IMR-90 (cell line): ENCODE data around the gene LCE2B. TPM values are rescaled to one million over a fixed set of nuclear protein-coding genes. Genes with fewer than 3 reads are reported as not detected.

Experiments
- ATAC-seq: fragments of 200-7000 bp; cut with Tn5 transposase; 2 replicates; pipeline ENCODE4 v1.9.1; 2020; ENCODE audit warnings: low read depth, mild to moderate bottlenecking, moderate library complexity
- BruUV-seq: library from RNA; stranded (reverse); fragments of 400-500 nt; replicated peaks from 2 replicates; lab custom pipeline; 2021; lab: Mats Ljungman, UMichigan
- CTCF ChIA-PET: fragments of 300-600 bp; formaldehyde crosslinking; extraction: SDS; loops from one replicate; lab custom pipeline; 2021; ENCODE audit warnings: antibody characterized with exemption; lab: Yijun Ruan, JAX
- POLR2A ChIA-PET: fragments of 300-600 bp; sonication (Branson Sonifier 250); formaldehyde crosslinking; loops from one replicate; lab custom pipeline; 2022; ENCODE audit warnings: antibody characterized with exemption; ENCODE audit not compliant: unreplicated experiment; lab: Charles Lee
- DNase-seq: peaks from one replicate; pipeline ENCODE4 v3.0.0; 2013
- H2AFZ ChIP-seq: replicated peaks from 2 replicates; pipeline ENCODE3; 2013; ENCODE audit warnings: low read length, mild to moderate bottlenecking; ENCODE audit not compliant: poor library complexity
- H2AK5ac ChIP-seq: 2 replicates; pipeline ENCODE4 v1.6.1; 2013; ENCODE audit warnings: low read depth, low read length, inconsistent platforms
- H2AK9ac ChIP-seq: replicated peaks from 2 replicates; pipeline ENCODE3; 2013; ENCODE audit warnings: mild to moderate bottlenecking, low read depth, low read length, moderate library complexity; ENCODE audit not compliant: poor library complexity
- H2BK120ac ChIP-seq: 2 replicates; pipeline ENCODE4 v1.6.1; 2013; ENCODE audit warnings: low read depth, low read length, inconsistent platforms
- H2BK15ac ChIP-seq: 3 replicates; pipeline ENCODE4 v1.6.1; 2013; ENCODE audit warnings: low read depth, low read length, inconsistent platforms
- H2BK20ac ChIP-seq: 2 replicates; pipeline ENCODE4 v1.6.1; 2013; ENCODE audit warnings: low read depth, mild to moderate bottlenecking, inconsistent platforms, low read length, moderate library complexity
- H2BK5ac ChIP-seq: 2 replicates; pipeline ENCODE4 v1.6.1; 2013; ENCODE audit warnings: mild to moderate bottlenecking, low read depth, low read length, inconsistent platforms; ENCODE audit not compliant: poor library complexity, severe bottlenecking
- H3K14ac ChIP-seq: replicated peaks from 2 replicates; pipeline ENCODE4 v1.6.1; 2013; ENCODE audit warnings: low read depth, low read length, inconsistent platforms
- H3K18ac ChIP-seq: 2 replicates; pipeline ENCODE4 v1.6.1; 2013; ENCODE audit warnings: low read depth, low read length, control low read depth
- H3K23ac ChIP-seq: 2 replicates; pipeline ENCODE4 v1.6.1; 2013; ENCODE audit warnings: low read depth, low read length, inconsistent platforms
- H3K27ac ChIP-seq: 2 replicates; pipeline ENCODE4 v1.5.1; 2013; ENCODE audit warnings: mild to moderate bottlenecking, control low read depth, low read length; ENCODE audit not compliant: insufficient read depth
- H3K27me3 ChIP-seq: 2 replicates; pipeline ENCODE4 v1.6.1; 2013; ENCODE audit warnings: low read length; ENCODE audit not compliant: control insufficient read depth, insufficient read depth
- H3K36me3 ChIP-seq: 2 replicates; pipeline ENCODE4 v1.6.1; 2013; ENCODE audit warnings: low read length, mixed read lengths; ENCODE audit not compliant: control insufficient read depth, insufficient read depth
- H3K4ac ChIP-seq: 2 replicates; pipeline ENCODE4 v1.6.1; 2013; ENCODE audit warnings: low read depth, low read length, inconsistent platforms
- H3K4me1 ChIP-seq: 2 replicates; pipeline ENCODE4 v1.6.1; 2013; ENCODE audit warnings: low read length, mixed read lengths; ENCODE audit not compliant: control insufficient read depth, insufficient read depth
- H3K4me2 ChIP-seq: 2 replicates; pipeline ENCODE4 v1.6.1; 2013; ENCODE audit warnings: low read depth, mild to moderate bottlenecking, control low read depth, low read length, moderate library complexity
- H3K4me3 ChIP-seq: 2 replicates; pipeline ENCODE4 v1.5.1; 2013; ENCODE audit warnings: low read depth, mild to moderate bottlenecking, control low read depth, low read length, moderate library complexity; ENCODE audit not compliant: insufficient read depth
- H3K56ac ChIP-seq: 2 replicates; pipeline ENCODE4 v1.6.1; 2013; ENCODE audit warnings: low read length, inconsistent platforms; ENCODE audit not compliant: insufficient read depth; ENCODE audit errors: extremely low read depth
- H3K79me1 ChIP-seq, 2 experiments: 2 replicates each; pipeline ENCODE4 v1.6.1; 2013; ENCODE audit warnings: low read length in 2 of 2, inconsistent platforms in 1 of 2, low read depth in 1 of 2
- H3K9ac ChIP-seq: 2 replicates; pipeline ENCODE4 v1.6.1; 2013; ENCODE audit warnings: low read depth, low read length, control low read depth
- H3K9me1 ChIP-seq: 2 replicates; pipeline ENCODE4 v1.6.1; 2013; ENCODE audit warnings: low read length, inconsistent platforms; ENCODE audit not compliant: insufficient read depth
- H3K9me3 ChIP-seq: 2 replicates; pipeline ENCODE4 v1.6.1; 2013; ENCODE audit warnings: low read length; ENCODE audit not compliant: control insufficient read depth, insufficient read depth
- H4K20me1 ChIP-seq: 2 replicates; pipeline ENCODE4 v1.6.1; 2013; ENCODE audit warnings: low read length, inconsistent platforms; ENCODE audit not compliant: insufficient read depth
- H4K5ac ChIP-seq: 2 replicates; pipeline ENCODE4 v1.6.1; 2013; ENCODE audit warnings: mild to moderate bottlenecking, low read depth, low read length, control low read depth
- H4K8ac ChIP-seq, 2 experiments: 2 replicates each; pipeline ENCODE4 v1.6.1; 2013; ENCODE audit warnings: low read depth in 2 of 2, low read length in 2 of 2, control low read depth in 1 of 2, inconsistent platforms in 1 of 2
- H4K91ac ChIP-seq: 2 replicates; pipeline ENCODE4 v1.6.1; 2013; ENCODE audit warnings: low read depth, low read length, inconsistent platforms; ENCODE audit not compliant: insufficient read depth
- BHLHE40 ChIP-seq: fragments of 150-350 bp; IDR thresholded peaks from 2 replicates; pipeline ENCODE4 v1.6.1; 2016; ENCODE audit warnings: mild to moderate bottlenecking, low read depth, low read length
- CEBPB ChIP-seq: IDR thresholded peaks from 2 replicates; pipeline ENCODE4 v1.6.1; 2012; ENCODE audit warnings: low read depth, low read length, improper control_type of control experiment
- CHD1 ChIP-seq: IDR thresholded peaks from 2 replicates; pipeline ENCODE4 v1.6.1; 2012; ENCODE audit warnings: low read depth, low read length, improper control_type of control experiment
- FOS ChIP-seq: fragments of 150-350 bp; IDR thresholded peaks from 2 replicates; pipeline ENCODE4 v1.6.1; 2016; ENCODE audit warnings: low read depth, low read length
- MAFK ChIP-seq: IDR thresholded peaks from 2 replicates; pipeline ENCODE4 v1.6.1; 2012; ENCODE audit warnings: low read depth, low read length, improper control_type of control experiment
- MAZ ChIP-seq: IDR thresholded peaks from 2 replicates; pipeline ENCODE4 v1.6.1; 2012; ENCODE audit warnings: low read depth, mild to moderate bottlenecking, low read length, improper control_type of control experiment, moderate library complexity, borderline replicate concordance
- MXI1 ChIP-seq: IDR thresholded peaks from 2 replicates; pipeline ENCODE4 v1.6.1; 2012; ENCODE audit warnings: low read depth, mild to moderate bottlenecking, low read length, moderate library complexity, borderline replicate concordance
- NFE2L2 ChIP-seq: fragments of 150-350 bp; IDR thresholded peaks from 2 replicates; pipeline ENCODE4 v1.6.1; 2016; ENCODE audit warnings: low read depth, mild to moderate bottlenecking, low read length
- RAD21 ChIP-seq: IDR thresholded peaks from 2 replicates; pipeline ENCODE4 v1.6.1; 2012; ENCODE audit warnings: low read length, improper control_type of control experiment
- RCOR1 ChIP-seq: IDR thresholded peaks from 2 replicates; pipeline ENCODE4 v1.6.1; 2012; ENCODE audit warnings: mild to moderate bottlenecking, low read length, improper control_type of control experiment; ENCODE audit not compliant: insufficient replicate concordance
- RFX5 ChIP-seq: IDR thresholded peaks from 2 replicates; pipeline ENCODE4 v1.8.0; 2012; ENCODE audit warnings: low read depth, mild to moderate bottlenecking, low read length, moderate library complexity
- SMC3 ChIP-seq: fragments of 150-350 bp; IDR thresholded peaks from 2 replicates; pipeline ENCODE4 v1.6.1; 2016; ENCODE audit warnings: low read depth, mild to moderate bottlenecking, antibody characterized with exemption, low read length, moderate library complexity
- WGBS, 2 experiments: methylation state at CpG; one replicate each; pipeline versions ENCODE4 v1.1.5 to v1.1.7; 2013; ENCODE audit warnings: missing lambda C conversion rate in 2 of 2; ENCODE audit not compliant: insufficient read length in 1 of 2; ENCODE audit errors: extremely low coverage in 2 of 2; 5-methylcytosine and 5-hydroxymethylcytosine counted together
- dilution Hi-C: fragments of 300-500 bp; cut with HindIII; formaldehyde crosslinking; loops from one replicate; pipeline ENCODE4 v1.14.3; 2018; ENCODE audit warnings: low sequenced_read_pairs; ENCODE audit not compliant: unreplicated experiment
- in situ Hi-C: fragments of 300-500 bp; cut with MboI; formaldehyde crosslinking; loops from 3 replicates; pipeline ENCODE4 v1.14.3; 2019; ENCODE audit warnings: low sequenced_read_pairs, inconsistent platforms, mixed read lengths
- intact Hi-C: fragments of 100-400 bp; cut with micrococcal nuclease; formaldehyde crosslinking; loops from 2 replicates; pipeline ENCODE4 v1.10.0; 2022
- polyA plus RNA-seq, 3 experiments: library from polyadenylated mRNA; depleted of rRNA; stranded (reverse); fragments of >200 nt; gene quantifications; 2 replicates each; pipeline ENCODE4 v1.2.3, GENCODE V29; 2012; ENCODE audit warnings: low replicate concordance in 1 of 3
- total RNA-seq: library from RNA; depleted of rRNA; stranded (reverse); fragments of >200 nt; gene quantifications from 2 replicates; pipeline ENCODE4 v1.2.3, GENCODE V29; 2012
- TF ChIP-seq, protein P1 (sequence below): fragments of 150-350 bp; IDR thresholded peaks from 2 replicates; pipeline ENCODE4 v1.6.1; 2017; ENCODE audit warnings: mild to moderate bottlenecking, antibody characterized with exemption, low read length, low read depth
- TF ChIP-seq, protein P2 (sequence below): fragments of 150-350 bp; IDR thresholded peaks from 2 replicates; pipeline ENCODE4 v1.6.1; 2016; ENCODE audit warnings: low read depth, mild to moderate bottlenecking, low read length, moderate library complexity, borderline replicate concordance
- TF ChIP-seq, protein P3 (sequence below): conservative IDR thresholded peaks from 2 replicates; pipeline ENCODE4 v1.5.1; 2012; ENCODE audit warnings: mild to moderate bottlenecking, low read depth, low read length, improper control_type of control experiment

Gene LCE2B
- total and polyA plus RNA-seq, 2 of the 4 experiments (the other 2 are of a cell fraction): not detected

DNA sequence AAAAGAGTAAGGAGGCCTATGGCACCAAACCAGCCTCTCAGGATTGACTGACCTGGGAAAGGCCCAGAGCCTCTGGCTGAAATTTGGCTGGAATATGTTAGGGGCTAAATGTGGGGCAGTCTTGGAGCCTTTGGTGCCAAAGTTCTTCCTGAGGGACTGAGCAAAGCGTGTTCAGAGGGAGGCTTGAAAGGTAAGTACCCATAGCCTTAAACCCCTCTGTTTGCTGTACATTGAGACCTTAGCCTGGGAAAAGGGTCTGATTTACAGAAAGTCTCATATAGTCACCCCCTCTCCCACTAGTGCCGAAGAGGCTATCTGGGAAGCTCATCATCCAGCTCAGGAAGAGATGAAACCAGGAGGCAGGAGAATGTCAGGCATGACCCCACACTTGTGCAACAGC is 21.9 kb downstream of the LCE2B start, which contains the start of gene LCE4A:
Gene LCE4A (plus strand): TSS at position 301 of the 400 bp plus-strand sequence. CDS start 916 bp downstream, outside the sequence.
- CTCF ChIA-PET: no interaction called here
- BruUV-seq: no TSS peak
- no CpG with 5 or more reads among the region's 2 CpGs for WGBS, 2 experiments

More for the DNA sequence above, 21.9 kb downstream of the LCE2B start, which contains the start of gene LCE4A:
- Histone ChIP-seq H3K4ac (no peak within 1 kb of the TSS), H3K9me1 (no peaks in the 10 kb centered on the region), H3K27ac (no peak within 1 kb of the TSS), H4K20me1 (no peaks in the 10 kb centered on the region), H3K56ac (no peak within 1 kb of the TSS), H3K18ac (no peak within 1 kb of the TSS), H3K9me3 (peaks cover 3% of the 10 kb centered on the region; the same call in 1 of the 2 replicates), H2AFZ (no peak within 1 kb of the TSS), H3K4me3 (no peak within 1 kb of the TSS), H4K5ac (no peak within 1 kb of the TSS), H2BK120ac (no peak within 1 kb of the TSS), H4K91ac (no peak within 1 kb of the TSS), H2AK5ac (no peak within 1 kb of the TSS), H3K4me1 (no peaks in the 10 kb centered on the region), H3K27me3 (no peaks in the 10 kb centered on the region; the same call in 1 of the 2 replicates), H3K9ac (no peak within 1 kb of the TSS), H3K23ac (no peak within 1 kb of the TSS), H4K8ac (no peak within 1 kb of the TSS), H2BK5ac (no peak within 1 kb of the TSS), H2AK9ac (no peak within 1 kb of the TSS), H3K36me3 (no peaks in the 10 kb centered on the region), H2BK15ac (no peak within 1 kb of the TSS), H3K4me2 (no peak within 1 kb of the TSS), H3K14ac (no peak within 1 kb of the TSS), H3K79me1 (no peaks in the 10 kb centered on the region), H2BK20ac (no peak within 1 kb of the TSS)
- TF ChIP-seq, protein P1, sequence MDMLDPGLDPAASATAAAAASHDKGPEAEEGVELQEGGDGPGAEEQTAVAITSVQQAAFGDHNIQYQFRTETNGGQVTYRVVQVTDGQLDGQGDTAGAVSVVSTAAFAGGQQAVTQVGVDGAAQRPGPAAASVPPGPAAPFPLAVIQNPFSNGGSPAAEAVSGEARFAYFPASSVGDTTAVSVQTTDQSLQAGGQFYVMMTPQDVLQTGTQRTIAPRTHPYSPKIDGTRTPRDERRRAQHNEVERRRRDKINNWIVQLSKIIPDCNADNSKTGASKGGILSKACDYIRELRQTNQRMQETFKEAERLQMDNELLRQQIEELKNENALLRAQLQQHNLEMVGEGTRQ: no peak
- TF ChIP-seq MAFK (no peak), MXI1 (no peak), FOS (no peak), SMC3 (no peak), CEBPB (no peak), BHLHE40 (no peak), CHD1 (no peak), RCOR1 (no peak), NFE2L2 (no peak), MAZ (no peak), RFX5 (no peak), RAD21 (no peak)
- TF ChIP-seq, protein P2, sequence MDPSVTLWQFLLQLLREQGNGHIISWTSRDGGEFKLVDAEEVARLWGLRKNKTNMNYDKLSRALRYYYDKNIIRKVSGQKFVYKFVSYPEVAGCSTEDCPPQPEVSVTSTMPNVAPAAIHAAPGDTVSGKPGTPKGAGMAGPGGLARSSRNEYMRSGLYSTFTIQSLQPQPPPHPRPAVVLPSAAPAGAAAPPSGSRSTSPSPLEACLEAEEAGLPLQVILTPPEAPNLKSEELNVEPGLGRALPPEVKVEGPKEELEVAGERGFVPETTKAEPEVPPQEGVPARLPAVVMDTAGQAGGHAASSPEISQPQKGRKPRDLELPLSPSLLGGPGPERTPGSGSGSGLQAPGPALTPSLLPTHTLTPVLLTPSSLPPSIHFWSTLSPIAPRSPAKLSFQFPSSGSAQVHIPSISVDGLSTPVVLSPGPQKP: no peak
- TF ChIP-seq, protein P3, sequence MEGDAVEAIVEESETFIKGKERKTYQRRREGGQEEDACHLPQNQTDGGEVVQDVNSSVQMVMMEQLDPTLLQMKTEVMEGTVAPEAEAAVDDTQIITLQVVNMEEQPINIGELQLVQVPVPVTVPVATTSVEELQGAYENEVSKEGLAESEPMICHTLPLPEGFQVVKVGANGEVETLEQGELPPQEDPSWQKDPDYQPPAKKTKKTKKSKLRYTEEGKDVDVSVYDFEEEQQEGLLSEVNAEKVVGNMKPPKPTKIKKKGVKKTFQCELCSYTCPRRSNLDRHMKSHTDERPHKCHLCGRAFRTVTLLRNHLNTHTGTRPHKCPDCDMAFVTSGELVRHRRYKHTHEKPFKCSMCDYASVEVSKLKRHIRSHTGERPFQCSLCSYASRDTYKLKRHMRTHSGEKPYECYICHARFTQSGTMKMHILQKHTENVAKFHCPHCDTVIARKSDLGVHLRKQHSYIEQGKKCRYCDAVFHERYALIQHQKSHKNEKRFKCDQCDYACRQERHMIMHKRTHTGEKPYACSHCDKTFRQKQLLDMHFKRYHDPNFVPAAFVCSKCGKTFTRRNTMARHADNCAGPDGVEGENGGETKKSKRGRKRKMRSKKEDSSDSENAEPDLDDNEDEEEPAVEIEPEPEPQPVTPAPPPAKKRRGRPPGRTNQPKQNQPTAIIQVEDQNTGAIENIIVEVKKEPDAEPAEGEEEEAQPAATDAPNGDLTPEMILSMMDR: no peak
- DNase-seq: no peak
- in situ Hi-C loops (no loop called here), dilution Hi-C loops (no loop called here), intact Hi-C loops (no loop called here)
- POLR2A ChIA-PET: no interaction called here
- ATAC-seq: no peak
